Activated B cell treated with CpG ODN at 0.5 μM for 24 hours (primary cell): ENCODE results near the gene BMP8A. TPM values are rescaled to one million over a fixed set of nuclear protein-coding genes. Genes with fewer than 3 reads are reported as not detected.

Source experiments
- ATAC-seq: fragments of 200-7000 bp; cut with Tn5 transposase; one replicate; pipeline ENCODE4 v1.10.0; 2021; ENCODE audit warnings: low read depth, mild to moderate bottlenecking, moderate library complexity
- CTCF ChIA-PET: fragments of 350-600 bp; sonication (Branson Sonifier 250); formaldehyde crosslinking; loops from one replicate; lab custom pipeline; 2021; ENCODE audit warnings: antibody characterized with exemption; lab: Charles Lee
- POLR2A ChIA-PET: fragments of 350-600 bp; sonication (Branson Sonifier 250); formaldehyde crosslinking; loops from one replicate; lab custom pipeline; 2021; ENCODE audit warnings: antibody characterized with exemption; lab: Charles Lee
- DNase-seq: peaks from one replicate; pipeline ENCODE4 v3.0.0; 2022
- H3K27ac Mint-ChIP-seq: one replicate; pipeline ENCODE4 v1.8.0; 2020; ENCODE audit warnings: mixed read lengths
- H3K27me3 Mint-ChIP-seq: one replicate; pipeline ENCODE4 v1.8.0; 2021; ENCODE audit warnings: mixed read lengths
- H3K36me3 Mint-ChIP-seq: one replicate; pipeline ENCODE4 v1.8.0; 2021; ENCODE audit warnings: low read depth, mixed read lengths
- H3K4me1 Mint-ChIP-seq: one replicate; pipeline ENCODE4 v1.8.0; 2021; ENCODE audit warnings: mixed read lengths
- H3K4me3 Mint-ChIP-seq: one replicate; pipeline ENCODE4 v1.8.0; 2020; ENCODE audit warnings: mild to moderate bottlenecking, mixed read lengths
- H3K9me3 Mint-ChIP-seq: one replicate; pipeline ENCODE4 v1.8.0; 2020; ENCODE audit warnings: mixed read lengths
- intact Hi-C: fragments of 100-400 bp; cut with micrococcal nuclease; formaldehyde crosslinking; loops from one replicate; pipeline ENCODE4 v1.15.1; 2024
- total RNA-seq: library from RNA; stranded (reverse); gene quantifications from 2 replicates; pipeline ENCODE4 v1.2.3, GENCODE V29; 2022
- TF ChIP-seq, protein P1 (sequence below): fragments of 200-600 bp; IDR thresholded peaks from one replicate; pipeline ENCODE4 v1.8.0; 2022; ENCODE audit warnings: antibody characterized with exemption, mild to moderate bottlenecking

Gene BMP8A
- total RNA-seq, 1 donor from 2014 or later, result 0.20 TPM

DNA sequence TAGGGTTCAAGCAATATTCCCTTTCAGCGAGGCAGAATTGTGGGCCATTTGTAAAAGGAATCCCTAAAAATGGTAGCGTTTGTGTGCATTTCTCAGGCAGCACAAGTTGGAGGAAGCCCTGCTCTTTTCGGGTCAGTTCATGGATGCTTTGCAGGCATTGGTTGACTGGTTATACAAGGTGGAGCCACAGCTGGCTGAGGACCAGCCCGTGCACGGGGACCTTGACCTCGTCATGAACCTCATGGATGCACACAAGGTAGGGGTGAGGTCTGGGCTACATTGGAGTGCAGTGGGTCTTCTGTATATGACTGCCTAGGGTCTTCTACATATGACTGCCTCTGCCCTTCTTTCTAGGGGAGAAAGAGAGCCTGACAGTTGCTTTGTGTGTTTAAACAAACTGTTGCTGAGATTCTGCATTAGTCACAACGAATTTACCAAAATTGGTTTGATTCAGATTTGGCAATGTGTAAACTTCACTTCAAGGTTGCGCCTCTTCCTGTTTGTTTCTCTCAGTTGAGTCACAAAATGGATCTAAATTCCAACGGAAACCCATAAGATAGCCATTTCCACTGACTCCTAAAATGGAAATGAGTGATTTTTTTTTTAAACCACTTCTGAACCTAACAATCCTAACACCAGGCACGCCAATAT, 40.4 kb upstream of the BMP8A start:
- Mint-ChIP-seq H3K9me3 (no peaks in the 10 kb centered on the region), H3K27me3 (no peaks in the 10 kb centered on the region), H3K4me1 (no peaks in the 10 kb centered on the region), H3K4me3 (no peak overlapping the region), H3K27ac (no peak overlapping the region), H3K36me3 (peaks cover 92% of the 10 kb centered on the region)
- ATAC-seq, result no peak
- ChIA-PET POLR2A (no interaction called here), CTCF (no interaction called here)
- TF ChIP-seq, protein P1, sequence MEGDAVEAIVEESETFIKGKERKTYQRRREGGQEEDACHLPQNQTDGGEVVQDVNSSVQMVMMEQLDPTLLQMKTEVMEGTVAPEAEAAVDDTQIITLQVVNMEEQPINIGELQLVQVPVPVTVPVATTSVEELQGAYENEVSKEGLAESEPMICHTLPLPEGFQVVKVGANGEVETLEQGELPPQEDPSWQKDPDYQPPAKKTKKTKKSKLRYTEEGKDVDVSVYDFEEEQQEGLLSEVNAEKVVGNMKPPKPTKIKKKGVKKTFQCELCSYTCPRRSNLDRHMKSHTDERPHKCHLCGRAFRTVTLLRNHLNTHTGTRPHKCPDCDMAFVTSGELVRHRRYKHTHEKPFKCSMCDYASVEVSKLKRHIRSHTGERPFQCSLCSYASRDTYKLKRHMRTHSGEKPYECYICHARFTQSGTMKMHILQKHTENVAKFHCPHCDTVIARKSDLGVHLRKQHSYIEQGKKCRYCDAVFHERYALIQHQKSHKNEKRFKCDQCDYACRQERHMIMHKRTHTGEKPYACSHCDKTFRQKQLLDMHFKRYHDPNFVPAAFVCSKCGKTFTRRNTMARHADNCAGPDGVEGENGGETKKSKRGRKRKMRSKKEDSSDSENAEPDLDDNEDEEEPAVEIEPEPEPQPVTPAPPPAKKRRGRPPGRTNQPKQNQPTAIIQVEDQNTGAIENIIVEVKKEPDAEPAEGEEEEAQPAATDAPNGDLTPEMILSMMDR, result no peak
- intact Hi-C loops, result no loop called here
- no peak for DNase-seq

DNA sequence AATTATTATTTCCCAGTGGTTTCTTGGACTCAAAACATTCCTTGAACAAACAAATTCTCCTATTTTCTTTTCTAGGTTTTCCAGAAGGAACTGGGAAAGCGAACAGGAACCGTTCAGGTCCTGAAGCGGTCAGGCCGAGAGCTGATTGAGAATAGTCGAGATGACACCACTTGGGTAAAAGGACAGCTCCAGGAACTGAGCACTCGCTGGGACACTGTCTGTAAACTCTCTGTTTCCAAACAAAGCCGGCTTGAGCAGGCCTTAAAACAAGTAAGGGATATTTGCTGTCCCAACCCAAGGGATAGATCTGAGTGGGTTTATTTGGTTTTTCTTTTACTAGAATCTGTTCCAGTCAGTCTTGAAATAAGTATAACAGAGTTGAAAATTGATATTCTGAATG, 39.4 kb upstream of the BMP8A start:
- DNase-seq (no peak), ATAC-seq (no peak)
- ChIA-PET CTCF (no interaction called here), POLR2A (no interaction called here)
- H3K4me1 Mint-ChIP-seq, result no peaks in the 10 kb centered on the region
- no peak overlapping the region for H3K27ac Mint-ChIP-seq
- peaks cover 95% of the 10 kb centered on the region for H3K36me3 Mint-ChIP-seq
- TF ChIP-seq, protein P1, result no peak
- no peaks in the 10 kb centered on the region for H3K27me3 Mint-ChIP-seq
- intact Hi-C loops, result no loop called here
- no peak overlapping the region for H3K4me3 Mint-ChIP-seq
- no peaks in the 10 kb centered on the region for H3K9me3 Mint-ChIP-seq

DNA sequence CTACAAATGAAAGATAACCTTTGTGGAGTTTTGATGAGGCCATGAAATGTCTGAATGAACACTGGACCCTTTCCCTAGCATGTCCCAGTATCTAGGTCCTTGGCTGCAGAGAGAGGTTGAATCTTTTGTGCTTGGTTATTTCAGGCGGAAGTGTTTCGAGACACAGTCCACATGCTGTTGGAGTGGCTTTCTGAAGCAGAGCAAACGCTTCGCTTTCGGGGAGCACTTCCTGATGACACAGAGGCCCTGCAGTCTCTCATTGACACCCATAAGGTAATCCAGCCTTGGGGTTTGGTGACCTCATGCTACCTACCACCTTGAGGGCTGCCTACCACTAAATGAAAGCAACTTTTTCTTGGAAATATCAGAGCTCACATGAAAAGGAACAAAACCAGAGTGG, 38.9 kb upstream of the BMP8A start:
- Mint-ChIP-seq H3K4me3 (no peak overlapping the region), H3K36me3 (peaks cover 95% of the 10 kb centered on the region), H3K4me1 (no peaks in the 10 kb centered on the region), H3K27me3 (no peaks in the 10 kb centered on the region), H3K9me3 (no peaks in the 10 kb centered on the region), H3K27ac (no peak overlapping the region)
- no peak for DNase-seq
- intact Hi-C loops, result no loop called here
- TF ChIP-seq, protein P1, result no peak
- CTCF ChIA-PET, result no interaction called here
- POLR2A ChIA-PET, result no interaction called here
- no peak for ATAC-seq

DNA sequence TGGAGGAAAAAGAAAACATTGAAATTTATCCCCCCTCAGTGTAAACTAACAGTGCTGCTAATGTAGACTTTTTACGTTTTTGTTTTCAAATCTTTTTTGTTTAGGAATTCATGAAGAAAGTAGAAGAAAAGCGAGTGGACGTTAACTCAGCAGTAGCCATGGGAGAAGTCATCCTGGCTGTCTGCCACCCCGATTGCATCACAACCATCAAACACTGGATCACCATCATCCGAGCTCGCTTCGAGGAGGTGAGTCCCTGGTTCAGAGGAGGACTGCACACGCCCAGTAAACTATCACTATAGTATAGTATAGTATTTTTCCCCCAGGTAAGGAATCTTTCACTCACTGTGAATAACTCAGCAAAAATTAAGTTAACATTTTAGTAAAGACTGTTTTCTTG, 37.8 kb upstream of the BMP8A start:
- DNase-seq, result no peak
- no peak for ATAC-seq
- Mint-ChIP-seq H3K27me3 (no peaks in the 10 kb centered on the region), H3K27ac (no peak overlapping the region), H3K4me1 (no peaks in the 10 kb centered on the region), H3K4me3 (no peak overlapping the region), H3K9me3 (no peaks in the 10 kb centered on the region), H3K36me3 (peaks cover 95% of the 10 kb centered on the region)
- ChIA-PET CTCF (no interaction called here), POLR2A (no interaction called here)
- TF ChIP-seq, protein P1, result no peak
- intact Hi-C loops, result no loop called here

DNA sequence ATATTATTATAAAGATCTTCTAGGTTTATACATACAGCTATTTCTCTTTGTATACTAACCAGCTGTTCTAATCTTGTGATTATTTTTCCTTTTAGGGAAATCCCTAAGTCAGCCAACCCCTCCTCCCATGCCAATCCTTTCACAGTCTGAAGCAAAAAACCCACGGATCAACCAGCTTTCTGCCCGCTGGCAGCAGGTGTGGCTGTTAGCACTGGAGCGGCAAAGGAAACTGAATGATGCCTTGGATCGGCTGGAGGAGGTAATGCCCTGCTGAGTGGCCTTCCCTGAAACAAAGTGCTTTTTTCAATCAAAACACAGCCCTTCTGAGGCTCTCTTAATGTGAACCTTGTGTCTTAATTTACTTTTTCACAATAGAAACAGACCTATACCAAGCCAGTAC, 32.4 kb upstream of the BMP8A start:
- no peaks in the 10 kb centered on the region for H3K4me1 Mint-ChIP-seq
- ATAC-seq (no peak), DNase-seq (no peak)
- ChIA-PET CTCF (interaction anchor here (1.5 kb wide), 1 partner anchor 80 kb away, joined by 4 read pairs; no protein-coding TSS in a partner anchor), POLR2A (no interaction called here)
- H3K4me3 Mint-ChIP-seq, result no peak overlapping the region
- no peak overlapping the region for H3K27ac Mint-ChIP-seq
- intact Hi-C loops, result no loop called here
- H3K9me3 Mint-ChIP-seq, result no peaks in the 10 kb centered on the region
- no peaks in the 10 kb centered on the region for H3K27me3 Mint-ChIP-seq
- peaks cover 96% of the 10 kb centered on the region for H3K36me3 Mint-ChIP-seq
- TF ChIP-seq, protein P1, result no peak
